Measurements from ENCODE around the gene STK26.

DNA sequence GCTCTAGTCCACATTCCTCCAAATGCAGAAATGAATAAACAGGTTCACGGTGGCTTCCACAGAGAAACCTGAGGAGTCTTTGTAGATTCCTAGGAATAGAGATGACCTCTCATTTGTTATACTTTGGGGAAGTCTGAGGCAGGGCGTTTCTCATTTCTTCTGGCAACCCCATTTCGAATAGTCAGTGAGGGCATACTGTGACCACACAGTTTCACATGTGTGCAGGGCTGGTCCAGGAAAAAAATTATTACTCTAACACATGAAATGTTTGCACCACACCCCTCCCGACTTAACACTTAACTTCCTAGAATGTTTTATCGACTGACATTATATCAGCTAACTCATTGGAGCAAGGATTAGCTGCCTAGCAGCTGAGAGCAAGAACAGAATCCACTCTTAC, 92.7 kb downstream of the STK26 start:
- TF ChIP-seq POLR2A (IDR thresholded peaks at IDR 0.05): no peak
- TF ChIP-seq, protein P1, sequence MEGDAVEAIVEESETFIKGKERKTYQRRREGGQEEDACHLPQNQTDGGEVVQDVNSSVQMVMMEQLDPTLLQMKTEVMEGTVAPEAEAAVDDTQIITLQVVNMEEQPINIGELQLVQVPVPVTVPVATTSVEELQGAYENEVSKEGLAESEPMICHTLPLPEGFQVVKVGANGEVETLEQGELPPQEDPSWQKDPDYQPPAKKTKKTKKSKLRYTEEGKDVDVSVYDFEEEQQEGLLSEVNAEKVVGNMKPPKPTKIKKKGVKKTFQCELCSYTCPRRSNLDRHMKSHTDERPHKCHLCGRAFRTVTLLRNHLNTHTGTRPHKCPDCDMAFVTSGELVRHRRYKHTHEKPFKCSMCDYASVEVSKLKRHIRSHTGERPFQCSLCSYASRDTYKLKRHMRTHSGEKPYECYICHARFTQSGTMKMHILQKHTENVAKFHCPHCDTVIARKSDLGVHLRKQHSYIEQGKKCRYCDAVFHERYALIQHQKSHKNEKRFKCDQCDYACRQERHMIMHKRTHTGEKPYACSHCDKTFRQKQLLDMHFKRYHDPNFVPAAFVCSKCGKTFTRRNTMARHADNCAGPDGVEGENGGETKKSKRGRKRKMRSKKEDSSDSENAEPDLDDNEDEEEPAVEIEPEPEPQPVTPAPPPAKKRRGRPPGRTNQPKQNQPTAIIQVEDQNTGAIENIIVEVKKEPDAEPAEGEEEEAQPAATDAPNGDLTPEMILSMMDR (IDR thresholded peaks at IDR 0.05): no peak

Data from uterus (tissue), 2 donors.